ENCODE data around the gene KDM6A.

Gene KDM6A

DNA sequence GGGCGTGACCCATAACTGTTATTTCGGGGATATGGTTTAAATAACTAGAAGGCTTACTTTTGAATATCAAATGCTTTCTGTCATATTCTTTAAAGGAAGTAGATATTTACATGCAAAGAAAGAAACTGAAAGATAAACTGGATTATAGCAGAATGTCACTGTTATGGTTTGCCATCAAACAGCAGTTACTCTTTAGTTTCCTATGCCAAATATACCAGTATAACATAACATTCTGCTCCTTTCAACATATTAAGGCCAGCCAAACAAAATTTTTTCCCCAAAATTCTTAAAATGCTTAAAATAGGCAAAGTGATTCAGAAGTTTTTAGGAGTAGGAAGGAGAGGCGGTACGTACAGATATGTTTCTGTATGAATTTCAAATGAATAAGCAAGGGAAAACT lies 27.0 kb downstream of the KDM6A start:
- in situ Hi-C loops (cut with MboI; ENCODE audit: low sequenced_read_pairs, unreplicated experiment): no loop called here
- TF ChIP-seq, protein P1, sequence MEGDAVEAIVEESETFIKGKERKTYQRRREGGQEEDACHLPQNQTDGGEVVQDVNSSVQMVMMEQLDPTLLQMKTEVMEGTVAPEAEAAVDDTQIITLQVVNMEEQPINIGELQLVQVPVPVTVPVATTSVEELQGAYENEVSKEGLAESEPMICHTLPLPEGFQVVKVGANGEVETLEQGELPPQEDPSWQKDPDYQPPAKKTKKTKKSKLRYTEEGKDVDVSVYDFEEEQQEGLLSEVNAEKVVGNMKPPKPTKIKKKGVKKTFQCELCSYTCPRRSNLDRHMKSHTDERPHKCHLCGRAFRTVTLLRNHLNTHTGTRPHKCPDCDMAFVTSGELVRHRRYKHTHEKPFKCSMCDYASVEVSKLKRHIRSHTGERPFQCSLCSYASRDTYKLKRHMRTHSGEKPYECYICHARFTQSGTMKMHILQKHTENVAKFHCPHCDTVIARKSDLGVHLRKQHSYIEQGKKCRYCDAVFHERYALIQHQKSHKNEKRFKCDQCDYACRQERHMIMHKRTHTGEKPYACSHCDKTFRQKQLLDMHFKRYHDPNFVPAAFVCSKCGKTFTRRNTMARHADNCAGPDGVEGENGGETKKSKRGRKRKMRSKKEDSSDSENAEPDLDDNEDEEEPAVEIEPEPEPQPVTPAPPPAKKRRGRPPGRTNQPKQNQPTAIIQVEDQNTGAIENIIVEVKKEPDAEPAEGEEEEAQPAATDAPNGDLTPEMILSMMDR (IDR thresholded peaks at IDR 0.05; ENCODE audit: borderline replicate concordance, control extremely low read depth, extremely low read depth, insufficient read depth, missing control alignments): no peak
- no peak for DNase-seq (ENCODE audit: low spot score)

DNA sequence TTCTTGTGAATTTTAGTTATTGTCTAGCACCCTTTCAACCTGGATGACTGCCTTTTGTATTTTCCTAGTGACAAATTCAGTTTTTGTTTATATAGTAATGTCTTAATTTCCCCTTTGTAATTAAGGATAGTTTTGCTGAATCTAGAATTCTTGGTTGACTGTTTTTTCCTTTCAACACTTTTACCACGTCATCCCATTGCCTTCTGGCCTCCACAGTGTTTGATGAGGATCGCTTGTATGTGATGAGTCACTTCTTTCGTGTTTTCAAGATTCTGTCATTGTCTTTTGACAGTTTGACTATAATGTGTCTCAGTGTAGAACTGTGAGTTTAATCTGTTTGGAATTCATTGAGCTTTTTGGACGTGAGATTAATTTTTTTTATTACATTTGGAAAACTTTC lies 30.1 kb downstream of the KDM6A start:
- in situ Hi-C loops (cut with MboI; ENCODE audit: low sequenced_read_pairs, unreplicated experiment): no loop called here
- no peak for DNase-seq (ENCODE audit: low spot score)
- TF ChIP-seq, protein P1 (IDR thresholded peaks at IDR 0.05; ENCODE audit: borderline replicate concordance, control extremely low read depth, extremely low read depth, insufficient read depth, missing control alignments): no peak

GRCh38 chrX:44903830-44904530 lies 31.0 kb downstream of the KDM6A start:
- in situ Hi-C loops (cut with MboI; ENCODE audit: low sequenced_read_pairs, unreplicated experiment): no loop called here
- TF ChIP-seq, protein P1 (IDR thresholded peaks at IDR 0.05; ENCODE audit: borderline replicate concordance, control extremely low read depth, extremely low read depth, insufficient read depth, missing control alignments): no peak
- no peak for DNase-seq (ENCODE audit: low spot score)

- in situ Hi-C loops (cut with MboI; ENCODE audit: low sequenced_read_pairs, unreplicated experiment): no loop called here
- no peak for DNase-seq (ENCODE audit: low spot score)
- TF ChIP-seq, protein P1 (IDR thresholded peaks at IDR 0.05; ENCODE audit: borderline replicate concordance, control extremely low read depth, extremely low read depth, insufficient read depth, missing control alignments): no peak
Measured at GRCh38 chrX:44904542-44905115, 31.6 kb downstream of the KDM6A start.

DNA sequence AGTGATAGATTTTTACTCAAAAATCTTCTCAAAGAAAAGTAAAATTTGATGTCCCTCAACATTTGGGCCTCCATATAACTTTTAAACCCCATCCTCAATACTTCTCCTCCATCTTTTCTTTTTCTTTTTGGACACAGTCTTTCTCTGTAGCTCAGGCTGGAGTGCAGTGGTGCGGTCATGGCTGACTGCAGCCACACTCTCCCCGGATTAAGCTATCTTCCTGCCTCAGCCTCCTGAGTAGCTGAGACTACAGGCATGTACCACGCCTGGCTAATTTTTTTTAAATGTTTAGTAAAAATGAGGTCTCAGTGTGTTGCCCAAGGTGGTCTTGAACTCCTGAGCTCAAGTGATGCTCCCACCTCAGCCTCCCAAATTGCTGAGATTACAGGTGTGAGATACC lies 33.1 kb downstream of the KDM6A start:
- in situ Hi-C loops (cut with MboI; ENCODE audit: low sequenced_read_pairs, unreplicated experiment): no loop called here
- TF ChIP-seq, protein P1 (IDR thresholded peaks at IDR 0.05; ENCODE audit: borderline replicate concordance, control extremely low read depth, extremely low read depth, insufficient read depth, missing control alignments): no peak
- DNase-seq (ENCODE audit: low spot score): no peak

GRCh38 chrX:44906542-44906941 lies 33.6 kb downstream of the KDM6A start:
- in situ Hi-C loops (cut with MboI; ENCODE audit: low sequenced_read_pairs, unreplicated experiment): no loop called here
- TF ChIP-seq, protein P1 (IDR thresholded peaks at IDR 0.05; ENCODE audit: borderline replicate concordance, control extremely low read depth, extremely low read depth, insufficient read depth, missing control alignments): no peak
- no peak for DNase-seq (ENCODE audit: low spot score)
